ENCODE measurements around the gene NF2. TPM values are rescaled to one million over a fixed set of nuclear protein-coding genes. Genes with fewer than 3 reads are reported as not detected.

Gene NF2
- total and polyA plus RNA-seq, 2 of the 8 experiments (the other 6 are each of a cell fraction or from before 2014, with no cell fraction given) = 17.6 to 53.6 TPM

- 86% methylated on average over 4 of the region's 4 CpGs; no CpG with 5 or more reads in 1 of the 2 experiments for WGBS, 2 experiments (ENCODE audit: extremely low coverage in 1 of 2, insufficient coverage in 1 of 2, insufficient read length in 1 of 2, insufficient replicate concordance in 2 of 2, low coverage in 1 of 2, low lambda C conversion rate in 2 of 2, missing lambda C conversion rate in 1 of 2)
- H2BK5ac ChIP-seq (ENCODE audit: low read depth, low read length) = no peak overlapping the region
- no peaks in the 10 kb centered on the region for H3K23me2 ChIP-seq (ENCODE audit: low read depth, low read length)
- no peak overlapping the region for H3K4me2 ChIP-seq (ENCODE audit: insufficient read depth in 1 of 2, low read depth in 2 of 2, low read length in 2 of 2)
- H3K4me3 ChIP-seq (ENCODE audit: extremely low read depth in 1 of 4, insufficient read depth in 2 of 4, low read depth in 3 of 4, low read length in 4 of 4) = no peak overlapping the region
- H3K79me1 ChIP-seq (ENCODE audit: low read depth, low read length) = no peaks in the 10 kb centered on the region
- H2BK15ac ChIP-seq (ENCODE audit: low read length) = no peak overlapping the region
- no peak overlapping the region for H4K5ac ChIP-seq (ENCODE audit: insufficient read length, low read depth, low read length)
- H2BK20ac ChIP-seq (ENCODE audit: low read length) = no peak overlapping the region
- H3K36me3 ChIP-seq (ENCODE audit: control insufficient read depth in 2 of 4, insufficient read depth in 4 of 4, low read length in 3 of 4) = peaks cover 3 to 9% (median 5%) of the 10 kb centered on the region in 4 experiments; a peak in 4 of 8 replicates
- no peak overlapping the region for H4K8ac ChIP-seq (ENCODE audit: extremely low read depth, insufficient read depth, low read length)
- H2AFZ ChIP-seq (ENCODE audit: low read length) = no peak overlapping the region
- H3K4ac ChIP-seq (replicated peaks; ENCODE audit: insufficient read length, low read depth, low read length) = no peak overlapping the region
- no peak overlapping the region for H2BK12ac ChIP-seq (ENCODE audit: low read depth, low read length)
- H2BK120ac ChIP-seq (replicated peaks; ENCODE audit: low read depth, low read length) = no peak overlapping the region
- CTCF ChIA-PET (ENCODE audit: partially characterized antibody) = interaction anchor here (0.7 to 2.1 kb wide), 4 partner anchors 17 to 92 kb away, joined by 3 to 7 read pairs (median 4); no protein-coding TSS in a partner anchor
- DNase-seq (ENCODE audit: low read depth in 1 of 2, low spot score in 2 of 2) (no peak), FAIRE-seq (no peak)
- H3K9me3 ChIP-seq (ENCODE audit: insufficient read depth in 2 of 2, low read depth in 1 of 2, low read length in 1 of 2) = no peaks in the 10 kb centered on the region
- H3K56ac ChIP-seq (replicated peaks; ENCODE audit: insufficient read length, low read depth, low read length) = no peak overlapping the region
- POLR2A ChIA-PET (ENCODE audit: partially characterized antibody) = no interaction called here
- H3K4me1 ChIP-seq (replicated peaks in 1 of 4; ENCODE audit: control insufficient read depth in 3 of 4, insufficient read depth in 4 of 4, low read length in 3 of 4) = peaks cover 0 to 6% (median 3%) of the 10 kb centered on the region in 4 experiments; a peak in 3 of 7 replicates
- H3K18ac ChIP-seq (ENCODE audit: extremely low read depth, low read length) = no peak overlapping the region
- no peak overlapping the region for H4K91ac ChIP-seq (replicated peaks; ENCODE audit: insufficient read length, low read length)
- no peak overlapping the region for H3K23ac ChIP-seq (ENCODE audit: insufficient read length)
- H3K9ac ChIP-seq (replicated peaks in 1 of 4; ENCODE audit: extremely low read depth in 1 of 4, low read depth in 3 of 4, low read length in 3 of 4) = no peak overlapping the region
- no peaks in the 10 kb centered on the region for H3K27me3 ChIP-seq (replicated peaks in 1 of 4; ENCODE audit: control insufficient read depth in 3 of 4, extremely low read depth in 1 of 4, insufficient read depth in 3 of 4, low read length in 3 of 4)
- H2AK5ac ChIP-seq (ENCODE audit: low read depth, low read length) = no peak overlapping the region
- no peak overlapping the region for H3K14ac ChIP-seq (ENCODE audit: insufficient read length)
- no peaks in the 10 kb centered on the region for H4K20me1 ChIP-seq (replicated peaks in 1 of 2; ENCODE audit: control insufficient read depth in 1 of 2, insufficient read depth in 2 of 2, low read length in 2 of 2)
- H3K79me2 ChIP-seq (ENCODE audit: control insufficient read depth in 1 of 2, insufficient read depth in 2 of 2, low read length in 2 of 2) = no peaks in the 10 kb centered on the region
- H3K27ac ChIP-seq (ENCODE audit: low read depth, low read length) = no peak overlapping the region
- TF ChIP-seq SIX5 (IDR thresholded peaks at IDR 0.05; ENCODE audit: low read depth, low read length) (no peak), BRCA1 (IDR thresholded peaks at IDR 0.05; ENCODE audit: low read depth, low read length) (no peak), CBX8 (IDR thresholded peaks at IDR 0.05; ENCODE audit: borderline replicate concordance, low read depth, low read length) (no peak), JUND (IDR thresholded peaks at IDR 0.05; ENCODE audit: low read length) (no peak), RBBP5 (IDR thresholded peaks at IDR 0.05; ENCODE audit: borderline replicate concordance, low read depth, low read length) (no peak), MAFK (IDR thresholded peaks at IDR 0.05; ENCODE audit: low read depth, low read length) (no peak), BACH1 (IDR thresholded peaks at IDR 0.05; ENCODE audit: low read length) (no peak), SP4 (IDR thresholded peaks at IDR 0.05; ENCODE audit: low read length) (no peak), SUZ12 (IDR thresholded peaks at IDR 0.05; ENCODE audit: low read length) (no peak), YY1 (IDR thresholded peaks at IDR 0.05; ENCODE audit: low read depth, low read length) (no peak), EGR1 (IDR thresholded peaks at IDR 0.05; ENCODE audit: borderline replicate concordance, low read depth, low read length) (no peak), BCL11A (IDR thresholded peaks at IDR 0.05; ENCODE audit: low read depth in 2 of 2, low read length in 2 of 2) (no peak), POLR2A (IDR thresholded peaks at IDR 0.05; ENCODE audit: control extremely low read depth in 1 of 2, low read depth in 2 of 2, low read length in 2 of 2) (no peak)
- TF ChIP-seq, protein P1, sequence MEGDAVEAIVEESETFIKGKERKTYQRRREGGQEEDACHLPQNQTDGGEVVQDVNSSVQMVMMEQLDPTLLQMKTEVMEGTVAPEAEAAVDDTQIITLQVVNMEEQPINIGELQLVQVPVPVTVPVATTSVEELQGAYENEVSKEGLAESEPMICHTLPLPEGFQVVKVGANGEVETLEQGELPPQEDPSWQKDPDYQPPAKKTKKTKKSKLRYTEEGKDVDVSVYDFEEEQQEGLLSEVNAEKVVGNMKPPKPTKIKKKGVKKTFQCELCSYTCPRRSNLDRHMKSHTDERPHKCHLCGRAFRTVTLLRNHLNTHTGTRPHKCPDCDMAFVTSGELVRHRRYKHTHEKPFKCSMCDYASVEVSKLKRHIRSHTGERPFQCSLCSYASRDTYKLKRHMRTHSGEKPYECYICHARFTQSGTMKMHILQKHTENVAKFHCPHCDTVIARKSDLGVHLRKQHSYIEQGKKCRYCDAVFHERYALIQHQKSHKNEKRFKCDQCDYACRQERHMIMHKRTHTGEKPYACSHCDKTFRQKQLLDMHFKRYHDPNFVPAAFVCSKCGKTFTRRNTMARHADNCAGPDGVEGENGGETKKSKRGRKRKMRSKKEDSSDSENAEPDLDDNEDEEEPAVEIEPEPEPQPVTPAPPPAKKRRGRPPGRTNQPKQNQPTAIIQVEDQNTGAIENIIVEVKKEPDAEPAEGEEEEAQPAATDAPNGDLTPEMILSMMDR (IDR thresholded peaks at IDR 0.05; ENCODE audit: control extremely low read depth in 1 of 3, insufficient read depth in 1 of 3, low read depth in 1 of 3, low read length in 3 of 3) = no peak
These were observed 80.8 kb downstream of the NF2 start for GRCh38 chr22:29684244-29684643.
